Coronary artery (tissue), 2 donors: ENCODE measurements around the gene AUTS2.

Source experiments
- DNase-seq: peaks from one replicate; pipeline ENCODE4 v3.0.0-alpha.2; 2017; ENCODE audit warnings: low spot score
- H3K27ac ChIP-seq, 2 donors: fragments of 200-600 bp; sonication (generic); one replicate each; pipeline ENCODE4 v1.5.1; 2016 to 2019
- H3K4me3 ChIP-seq: fragments of 200-600 bp; sonication (generic); 2 replicates; pipeline ENCODE4 v1.5.1; 2016; ENCODE audit warnings: mild to moderate bottlenecking, moderate library complexity
- CTCF ChIP-seq: fragments of 200-600 bp; sonication (generic); IDR thresholded peaks from one replicate; pipeline ENCODE4 v1.5.1; 2019; ENCODE audit warnings: antibody characterized with exemption

AUTS2 gene

GRCh38 chr7:69722843-69723242, 124.6 kb downstream of the AUTS2 start:
- Histone ChIP-seq H3K27ac (no peak overlapping the region), H3K4me3 (no peak overlapping the region)
- no peak for TF ChIP-seq CTCF
- no peak for DNase-seq

- no peak overlapping the region for H3K4me3 ChIP-seq
- no peak for DNase-seq
- no peak for TF ChIP-seq CTCF
- no peak overlapping the region for H3K27ac ChIP-seq
Observed at GRCh38 chr7:69723663-69724062, 125.4 kb downstream of the AUTS2 start.

GRCh38 chr7:69728304-69728703, 130.0 kb downstream of the AUTS2 start:
- DNase-seq, result no peak
- no peak for TF ChIP-seq CTCF
- Histone ChIP-seq H3K27ac (no peak overlapping the region), H3K4me3 (no peak overlapping the region)

- no peak for TF ChIP-seq CTCF
Observed at GRCh38 chr7:69732203-69732602, 133.9 kb downstream of the AUTS2 start.

GRCh38 chr7:69735582-69735981, 137.3 kb downstream of the AUTS2 start:
- DNase-seq, result no peak
- Histone ChIP-seq H3K4me3 (no peak overlapping the region), H3K27ac (no peak overlapping the region)
- no peak for TF ChIP-seq CTCF

More at GRCh38 chr7:69732203-69732602, 133.9 kb downstream of the AUTS2 start:
- DNase-seq, result no peak
- H3K4me3 ChIP-seq, result no peak overlapping the region
- no peak overlapping the region for H3K27ac ChIP-seq

- no peak for DNase-seq
- TF ChIP-seq CTCF, result no peak
- Histone ChIP-seq H3K4me3 (no peak overlapping the region), H3K27ac (no peak overlapping the region)
Observed at GRCh38 chr7:69736126-69736810, 138.0 kb downstream of the AUTS2 start.

GRCh38 chr7:69738396-69738951, 140.2 kb downstream of the AUTS2 start:
- H3K27ac ChIP-seq, result no peak overlapping the region
- no peak for TF ChIP-seq CTCF
- DNase-seq, result no peak
- H3K4me3 ChIP-seq, result no peak overlapping the region
